Neural cell (in vitro differentiated cells): Measurements from ENCODE around the gene S1PR3. TPM values are rescaled to one million over a fixed set of nuclear protein-coding genes. Genes with fewer than 3 reads are reported as not detected.

Experiments
- H2AFZ ChIP-seq: fragments of 200-600, 300-800 bp; sonication (generic), shearing (Covaris generic); 2 replicates; pipeline ENCODE4 v1.6.0; 2014; ENCODE audit warnings: low read depth, mild to moderate bottlenecking, antibody characterized with exemption, low read length, moderate library complexity
- H3F3A ChIP-seq: fragments of 200-600 bp; shearing (Covaris generic); 2 replicates; pipeline ENCODE4 v1.6.1; 2016; ENCODE audit warnings: mild to moderate bottlenecking, moderate library complexity, mixed read lengths, antibody characterized with exemption, low read length; ENCODE audit not compliant: insufficient read depth, poor library complexity, severe bottlenecking
- H3K27ac ChIP-seq: fragments of 200-600, 300-800 bp; sonication (generic), shearing (Covaris generic); 2 replicates; pipeline ENCODE4 v1.5.1; 2014; ENCODE audit warnings: mild to moderate bottlenecking, low read length, moderate library complexity
- H3K27me3 ChIP-seq: fragments of 300-800, 200-600 bp; sonication (generic), shearing (Covaris generic); 2 replicates; pipeline ENCODE4 v1.6.0; 2014; ENCODE audit warnings: mild to moderate bottlenecking, low read depth, low read length, moderate library complexity; ENCODE audit not compliant: insufficient read depth
- H3K36me3 ChIP-seq: fragments of 300-800, 200-600 bp; sonication (generic), shearing (Covaris generic); 2 replicates; pipeline ENCODE4 v1.5.1; 2014; ENCODE audit warnings: mild to moderate bottlenecking, antibody characterized with exemption, low read length, moderate library complexity; ENCODE audit not compliant: insufficient read depth
- H3K4me2 ChIP-seq: fragments of 300-800, 200-600 bp; sonication (generic), shearing (Covaris generic); 2 replicates; pipeline ENCODE4 v1.6.0; 2014; ENCODE audit warnings: mild to moderate bottlenecking, low read length
- H3K4me3 ChIP-seq: fragments of 300-800, 200-600 bp; sonication (generic), shearing (Covaris generic); 2 replicates; pipeline ENCODE4 v1.5.1; 2014; ENCODE audit warnings: mild to moderate bottlenecking, low read length, moderate library complexity
- H3K79me2 ChIP-seq: fragments of 200-600 bp; shearing (Covaris generic); replicated peaks from 2 replicates; pipeline ENCODE4 v1.6.0; 2014; ENCODE audit warnings: mild to moderate bottlenecking, low read length, moderate library complexity; ENCODE audit not compliant: insufficient read depth
- H3K9ac ChIP-seq: fragments of 300-800, 200-600 bp; sonication (generic), shearing (Covaris generic); 2 replicates; pipeline ENCODE4 v1.6.1; 2016; ENCODE audit warnings: mild to moderate bottlenecking, low read length, mixed read lengths
- H3K9me2 ChIP-seq: fragments of 200-600 bp; shearing (Covaris generic); 2 replicates; pipeline ENCODE4 v1.6.1; 2016; ENCODE audit warnings: mild to moderate bottlenecking, low read length, mixed read lengths; ENCODE audit not compliant: insufficient read depth
- H3K9me3 ChIP-seq: fragments of 200-600, 300-800 bp; sonication (generic), shearing (Covaris generic); 2 replicates; pipeline ENCODE4 v1.6.1; 2016; ENCODE audit warnings: mild to moderate bottlenecking, mixed run types, low read length, moderate library complexity, mixed read lengths
- H4K20me1 ChIP-seq: fragments of 200-600 bp; shearing (Covaris generic); 2 replicates; pipeline ENCODE4 v1.6.1; 2016; ENCODE audit warnings: mild to moderate bottlenecking, mixed run types; ENCODE audit not compliant: insufficient read depth
- CTCF ChIP-seq: fragments of 450-650 bp; IDR thresholded peaks from 2 replicates; pipeline ENCODE4 v1.5.1; 2014; ENCODE audit warnings: antibody characterized with exemption, mild to moderate bottlenecking, moderate library complexity; ENCODE audit not compliant: poor library complexity, severe bottlenecking
- EP300 ChIP-seq: fragments of 450-650 bp; conservative IDR thresholded peaks from 2 replicates; pipeline ENCODE4 v1.6.1; 2014; ENCODE audit warnings: antibody characterized with exemption, mild to moderate bottlenecking, moderate library complexity; ENCODE audit not compliant: poor library complexity, severe bottlenecking
- EZH2 ChIP-seq: fragments of 200-600, 300-800 bp; shearing (Covaris generic), sonication (generic); IDR thresholded peaks from 2 replicates; pipeline ENCODE4 v1.6.1; 2014; ENCODE audit warnings: antibody characterized with exemption, low read length, borderline replicate concordance, mild to moderate bottlenecking; ENCODE audit not compliant: insufficient read depth, poor library complexity, severe bottlenecking
- MXI1 ChIP-seq: fragments of 450-650 bp; conservative IDR thresholded peaks from 2 replicates; pipeline ENCODE4 v1.6.1; 2014; ENCODE audit warnings: antibody characterized with exemption, mild to moderate bottlenecking; ENCODE audit not compliant: poor library complexity, severe bottlenecking
- POLR2AphosphoS5 ChIP-seq: IDR thresholded peaks from 2 replicates; pipeline ENCODE4 v1.6.1; 2012
- RAD21 ChIP-seq: fragments of 450-650 bp; conservative IDR thresholded peaks from 2 replicates; pipeline ENCODE4 v1.6.1; 2014; ENCODE audit warnings: antibody characterized with exemption, mild to moderate bottlenecking, moderate library complexity
- REST ChIP-seq: IDR thresholded peaks from 2 replicates; pipeline ENCODE4 v1.6.1; 2012; ENCODE audit warnings: borderline replicate concordance
- SMC3 ChIP-seq: fragments of 450-650 bp; conservative IDR thresholded peaks from 2 replicates; pipeline ENCODE4 v1.6.1; 2014; ENCODE audit warnings: antibody characterized with exemption, mild to moderate bottlenecking, moderate library complexity; ENCODE audit not compliant: poor library complexity
- TAF1 ChIP-seq: IDR thresholded peaks from 2 replicates; pipeline ENCODE4 v1.6.1; 2012; ENCODE audit warnings: low read depth
- polyA plus RNA-seq: library from polyadenylated mRNA; depleted of rRNA; stranded (reverse); fragments of >200 nt; gene quantifications from 2 replicates; pipeline ENCODE4 v1.2.3, GENCODE V29; 2014

The S1PR3 gene
- polyA plus RNA-seq, 1 donor from 2014 or later, result 0.12 TPM

- H3F3A ChIP-seq, result no peaks in the 10 kb centered on the region
- H3K27me3 ChIP-seq, result no peaks in the 10 kb centered on the region
- TF ChIP-seq MXI1 (no peak), POLR2AphosphoS5 (no peak), SMC3 (no peak), EZH2 (no peak), EP300 (no peak), CTCF (no peak), REST (no peak), TAF1 (no peak), RAD21 (no peak)
- H3K9me3 ChIP-seq, result no peaks in the 10 kb centered on the region
- no peaks in the 10 kb centered on the region for H3K36me3 ChIP-seq
- H2AFZ ChIP-seq, result no peak overlapping the region
- no peaks in the 10 kb centered on the region for H3K79me2 ChIP-seq
- no peaks in the 10 kb centered on the region for H4K20me1 ChIP-seq
- H3K4me2 ChIP-seq, result no peak overlapping the region
- H3K27ac ChIP-seq, result no peak overlapping the region
- H3K9ac ChIP-seq, result no peak overlapping the region
- H3K4me3 ChIP-seq, result no peak overlapping the region
- no peaks in the 10 kb centered on the region for H3K9me2 ChIP-seq
These were observed 31.4 kb upstream of the S1PR3 start for GRCh38 chr9:88959727-88960469.

GRCh38 chr9:88960632-88961031 is 30.6 kb upstream of the S1PR3 start:
- no peak for TF ChIP-seq EZH2
- no peak for TF ChIP-seq CTCF
- no peak for TF ChIP-seq RAD21
- TF ChIP-seq MXI1, result no peak
- TF ChIP-seq SMC3, result no peak
- no peak for TF ChIP-seq POLR2AphosphoS5
- TF ChIP-seq REST, result no peak
- no peak for TF ChIP-seq TAF1
- TF ChIP-seq EP300, result no peak
- Histone ChIP-seq H3K9ac (no peak overlapping the region), H3K36me3 (no peaks in the 10 kb centered on the region), H3K27ac (no peak overlapping the region), H3F3A (no peaks in the 10 kb centered on the region), H3K9me2 (no peaks in the 10 kb centered on the region), H3K79me2 (no peaks in the 10 kb centered on the region), H3K4me2 (no peak overlapping the region), H3K9me3 (no peaks in the 10 kb centered on the region), H4K20me1 (no peaks in the 10 kb centered on the region), H3K27me3 (no peaks in the 10 kb centered on the region), H3K4me3 (no peak overlapping the region), H2AFZ (no peak overlapping the region)
